Pericardium fibroblast (primary cell): ENCODE data around the gene PCYT1B. TPM values are rescaled to one million over a fixed set of nuclear protein-coding genes. Genes with fewer than 3 reads are reported as not detected.

Source experiments
- total RNA-seq: library from RNA; depleted of rRNA; stranded (reverse); fragments of >200 nt; gene quantifications from 2 replicates; pipeline ENCODE4 v1.2.3, GENCODE V29; 2015

The PCYT1B gene
- 0.09 and 1.1 TPM in 2 replicates for total RNA-seq

DNA sequence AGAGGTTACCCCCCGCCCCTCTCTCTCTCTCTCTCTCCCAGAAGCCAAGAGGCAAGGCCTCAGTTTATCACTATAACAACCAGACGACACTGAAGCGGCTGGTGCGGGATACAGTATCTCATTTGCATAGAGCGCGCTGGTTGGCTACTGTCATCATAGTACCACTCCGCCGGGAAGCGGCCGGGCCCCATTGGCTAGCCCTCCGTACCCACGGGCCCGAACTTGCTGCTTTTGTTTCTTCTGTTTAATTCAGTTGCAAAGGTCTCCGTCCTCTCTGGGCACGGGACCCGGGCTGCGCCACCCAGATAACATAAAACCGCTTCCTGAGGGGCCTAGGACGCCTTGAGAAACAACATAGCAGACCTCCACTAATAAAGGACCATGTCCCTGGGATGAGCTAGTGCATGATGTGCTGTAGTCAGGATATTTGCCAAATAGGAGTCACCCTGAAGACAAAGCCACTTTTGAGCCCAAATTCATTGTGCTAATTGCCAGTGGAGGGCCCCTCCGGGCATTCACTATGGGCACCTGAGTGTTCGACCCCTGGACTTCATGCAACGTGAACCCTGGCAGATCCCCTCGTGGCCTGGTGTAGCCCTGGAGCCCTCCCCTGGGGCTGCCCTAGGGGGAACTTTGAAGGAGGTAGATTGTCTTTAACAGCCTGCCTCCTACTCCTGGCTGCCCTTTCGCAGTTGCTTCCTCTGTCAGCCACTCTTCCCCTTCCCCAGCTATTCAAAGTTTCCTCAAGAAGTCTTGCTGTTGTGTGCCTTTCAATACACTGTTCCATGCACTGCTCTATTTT lies at the start of gene PCYT1B:
Gene PCYT1B (minus strand): TSS at position 91 of the 802 bp plus-strand sequence. CDS start 242 bp downstream, outside the sequence.

DNA sequence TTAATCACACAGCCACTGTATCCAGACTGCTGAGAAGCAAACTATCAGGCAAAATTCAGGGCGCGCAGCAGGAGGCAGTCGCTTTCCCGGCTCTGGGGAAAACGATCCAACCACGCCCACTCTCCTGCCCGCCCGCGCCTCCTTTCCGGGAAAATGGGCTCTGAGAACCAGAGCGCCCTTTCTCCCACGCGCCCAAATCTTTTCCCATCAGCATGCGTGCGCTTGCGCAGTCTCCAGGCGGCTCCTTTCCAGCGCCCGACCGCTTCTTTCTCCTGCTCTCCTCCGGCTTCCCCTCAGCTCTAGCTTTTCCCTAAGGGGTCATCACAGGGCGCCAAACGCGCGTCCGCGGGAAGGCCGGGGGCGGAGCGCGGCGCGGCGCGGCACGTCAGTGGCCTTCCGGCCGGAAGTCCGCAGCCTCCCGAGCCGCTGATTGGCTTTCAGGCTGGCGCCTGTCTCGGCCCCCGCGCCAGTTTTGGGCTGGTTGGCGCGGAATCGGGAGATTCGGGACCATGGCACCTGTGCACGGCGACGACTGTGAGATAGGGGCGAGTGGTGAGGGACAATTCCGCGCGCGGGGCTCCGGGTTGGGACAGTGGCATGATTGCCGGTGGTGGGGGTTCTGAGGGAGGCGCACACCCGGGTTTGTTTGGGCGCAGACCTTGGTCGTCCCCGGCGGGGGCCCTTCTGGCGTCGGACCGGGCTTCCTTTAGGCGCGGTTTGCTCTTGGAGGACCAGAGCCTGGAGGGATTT lies 46.5 kb upstream of the PCYT1B start, which contains the start of gene POLA1:
Gene POLA1 (plus strand): TSS at position 466 of the 750 bp plus-strand sequence. CDS start 44 bp downstream, at position 510.

Other genes with a start within 250 kb of the PCYT1B start
- gene PDK3, start 182.1 kb downstream of the PCYT1B start, total RNA-seq = 4.1 and 5.5 TPM in 2 replicates
- gene POLA1, start 46.6 kb upstream of the PCYT1B start, total RNA-seq = 2.0 and 2.9 TPM in 2 replicates